ENCODE measurements around the gene AVPR2.

GRCh38 chrX:153877571-153878261, 26.8 kb upstream of the AVPR2 start:
- TF ChIP-seq EZH2 (optimal IDR thresholded peaks at IDR 0.05; ENCODE audit: low read depth, low read length) = no peak
- TF ChIP-seq CTCF (IDR thresholded peaks at IDR 0.05; ENCODE audit: low read length) = no peak
